Karpas-422 (cell line): ENCODE results near the gene KIF1A. TPM values are rescaled to one million over a fixed set of nuclear protein-coding genes. Genes with fewer than 3 reads are reported as not detected.

Experiments
- DNase-seq: peaks from one replicate; pipeline ENCODE4 v3.0.0-alpha.2; 2015
- H2AFZ ChIP-seq: fragments of 200-600 bp; sonication (generic); 2 replicates; pipeline ENCODE4 v1.6.1; 2014; ENCODE audit warnings: antibody characterized with exemption, low read length, mixed read lengths
- H3K27ac ChIP-seq: fragments of 200-600 bp; sonication (generic); 2 replicates; pipeline ENCODE4 v1.5.1; 2014; ENCODE audit warnings: mild to moderate bottlenecking, low read length, moderate library complexity
- H3K27me3 ChIP-seq: fragments of 200-600 bp; sonication (generic); 2 replicates; pipeline ENCODE4 v1.6.1; 2014; ENCODE audit warnings: low read length, mixed read lengths
- H3K36me3 ChIP-seq: fragments of 200-600 bp; sonication (generic); 2 replicates; pipeline ENCODE4 v1.6.1; 2014; ENCODE audit warnings: low read length, mixed read lengths; ENCODE audit not compliant: insufficient read depth
- H3K4me1 ChIP-seq: fragments of 200-600 bp; sonication (generic); 2 replicates; pipeline ENCODE4 v1.6.1; 2014; ENCODE audit warnings: mild to moderate bottlenecking, low read length, mixed read lengths
- H3K4me2 ChIP-seq: fragments of 200-600 bp; sonication (generic); 2 replicates; pipeline ENCODE4 v1.6.1; 2014; ENCODE audit warnings: low read length, low read depth, mild to moderate bottlenecking; ENCODE audit not compliant: poor library complexity, severe bottlenecking
- H3K4me3 ChIP-seq: fragments of 200-600 bp; sonication (generic); 2 replicates; pipeline ENCODE4 v1.5.1; 2014; ENCODE audit warnings: mild to moderate bottlenecking, antibody characterized with exemption, low read length, mixed read lengths
- H3K79me2 ChIP-seq: fragments of 200-600 bp; sonication (generic); 2 replicates; pipeline ENCODE4 v1.6.1; 2014; ENCODE audit warnings: mild to moderate bottlenecking, low read length, mixed read lengths
- H3K9ac ChIP-seq: fragments of 200-600 bp; sonication (generic); 2 replicates; pipeline ENCODE4 v1.6.0; 2014; ENCODE audit warnings: low read length
- H3K9me2 ChIP-seq: fragments of 200-600 bp; sonication (generic), shearing (Covaris generic); replicated peaks from 2 replicates; pipeline ENCODE4 v1.6.0; 2014; ENCODE audit warnings: mild to moderate bottlenecking, low read length, moderate library complexity; ENCODE audit not compliant: insufficient read depth
- H3K9me3 ChIP-seq: fragments of 300-700, 200-600 bp; sonication (generic); 2 replicates; pipeline ENCODE4 v1.6.1; 2014; ENCODE audit warnings: low read length, mixed read lengths
- H4K20me1 ChIP-seq: fragments of 200-600 bp; sonication (generic); 2 replicates; pipeline ENCODE4 v1.6.1; 2014; ENCODE audit warnings: mild to moderate bottlenecking, antibody characterized with exemption, low read length, low read depth; ENCODE audit not compliant: insufficient read depth
- total RNA-seq: library from RNA; depleted of rRNA; stranded (reverse); fragments of >200 nt; shearing (Covaris generic); gene quantifications from 2 replicates; pipeline ENCODE4 v1.2.3, GENCODE V29; 2014; ENCODE audit warnings: low replicate concordance

Gene KIF1A
- total RNA-seq, 1 experiment from 2014 or later = not detected

GRCh38 chr2:240839152-240840143 is 19.4 kb upstream of the KIF1A start:
- Histone ChIP-seq H4K20me1 (peaks cover 4% of the 10 kb centered on the region; the same call in 1 of the 2 replicates), H3K9me2 (no peaks in the 10 kb centered on the region), H3K4me3 (no peak overlapping the region), H3K36me3 (no peaks in the 10 kb centered on the region), H3K4me1 (no peaks in the 10 kb centered on the region), H3K9ac (no peak overlapping the region), H2AFZ (no peak overlapping the region), H3K27me3 (no peaks in the 10 kb centered on the region), H3K9me3 (no peaks in the 10 kb centered on the region), H3K27ac (no peak overlapping the region), H3K4me2 (no peak overlapping the region), H3K79me2 (no peaks in the 10 kb centered on the region)
- no peak for DNase-seq

- DNase-seq = no peak
- H2AFZ ChIP-seq = no peak overlapping the region
- peaks cover 5% of the 10 kb centered on the region for H3K4me1 ChIP-seq
- no peaks in the 10 kb centered on the region for H3K36me3 ChIP-seq
- no peaks in the 10 kb centered on the region for H3K9me2 ChIP-seq
- H4K20me1 ChIP-seq = peaks cover 4% of the 10 kb centered on the region; the same call in 1 of the 2 replicates
- no peak overlapping the region for H3K27ac ChIP-seq
- H3K27me3 ChIP-seq = no peaks in the 10 kb centered on the region
- no peaks in the 10 kb centered on the region for H3K9me3 ChIP-seq
- H3K9ac ChIP-seq = no peak overlapping the region
- H3K4me2 ChIP-seq = no peak overlapping the region
- H3K79me2 ChIP-seq = no peaks in the 10 kb centered on the region
- no peak overlapping the region for H3K4me3 ChIP-seq
Measured at GRCh38 chr2:240837621-240838020, 17.6 kb upstream of the KIF1A start.

DNA sequence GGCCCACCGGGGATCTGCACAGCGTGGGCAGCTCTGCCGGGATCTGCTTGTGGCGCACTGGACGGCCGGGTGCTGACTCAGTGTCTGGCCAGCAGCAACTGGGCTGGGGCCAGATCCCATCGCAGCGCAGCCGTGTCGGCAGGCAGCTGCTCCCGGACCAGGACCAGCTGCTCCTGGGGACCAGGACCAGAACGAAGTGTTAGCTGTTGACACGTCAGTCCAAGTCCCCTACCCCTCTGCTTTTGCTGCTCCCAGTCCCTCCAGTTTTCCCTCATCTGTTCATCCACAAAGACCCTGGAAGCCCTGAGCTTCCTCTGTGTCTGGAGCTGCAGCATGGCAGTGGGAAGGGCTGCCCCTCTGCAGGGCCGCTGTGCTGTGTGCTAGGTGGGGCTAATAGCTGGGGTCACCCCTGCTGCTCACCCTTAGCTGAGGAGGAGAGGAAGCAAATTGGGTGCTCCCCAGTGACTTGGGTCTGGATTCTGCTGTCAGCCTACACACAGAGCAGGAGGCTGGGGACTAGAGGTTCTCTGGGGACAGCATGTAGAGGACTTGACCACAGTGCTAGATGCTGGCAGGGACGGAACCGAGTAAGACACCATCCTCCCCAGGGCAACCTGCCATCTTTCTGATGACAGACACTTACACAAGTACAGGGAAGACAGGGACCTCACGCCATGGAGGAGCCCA is 16.9 kb upstream of the KIF1A start:
- H3K9ac ChIP-seq = no peak overlapping the region
- no peaks in the 10 kb centered on the region for H3K27me3 ChIP-seq
- no peaks in the 10 kb centered on the region for H3K9me3 ChIP-seq
- no peak overlapping the region for H3K4me3 ChIP-seq
- H3K27ac ChIP-seq = no peak overlapping the region
- no peak for DNase-seq
- H3K9me2 ChIP-seq = no peaks in the 10 kb centered on the region
- H3K36me3 ChIP-seq = no peaks in the 10 kb centered on the region
- peaks cover 7% of the 10 kb centered on the region for H3K4me1 ChIP-seq
- H4K20me1 ChIP-seq = peaks cover 4% of the 10 kb centered on the region; the same call in 1 of the 2 replicates
- H3K4me2 ChIP-seq = no peak overlapping the region
- H3K79me2 ChIP-seq = no peaks in the 10 kb centered on the region
- no peak overlapping the region for H2AFZ ChIP-seq

DNA sequence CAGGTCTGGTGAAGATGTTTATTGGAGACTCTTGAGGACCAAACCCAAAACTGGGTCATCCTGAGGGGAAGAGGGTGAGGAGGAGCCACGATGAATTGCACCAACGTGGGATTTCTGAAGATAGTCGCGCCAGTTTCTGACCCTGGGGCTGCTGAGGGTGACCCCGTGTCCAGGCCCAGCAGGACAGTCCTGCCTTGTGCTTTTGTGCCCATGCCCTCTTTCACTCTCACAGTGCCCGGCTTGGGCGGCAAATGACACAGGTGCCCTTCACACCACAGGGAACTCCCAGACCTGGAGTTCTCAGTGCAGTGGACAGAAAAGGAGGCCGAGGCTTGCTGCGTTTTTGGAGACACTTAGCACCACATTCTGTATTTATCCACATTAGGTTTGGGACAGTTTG is 15.5 kb upstream of the KIF1A start:
- Histone ChIP-seq H3K4me3 (no peak overlapping the region), H3K9me2 (no peaks in the 10 kb centered on the region), H4K20me1 (peaks cover 4% of the 10 kb centered on the region; the same call in 1 of the 2 replicates), H3K4me2 (no peak overlapping the region), H3K36me3 (no peaks in the 10 kb centered on the region), H3K27ac (no peak overlapping the region), H3K9ac (no peak overlapping the region), H3K27me3 (no peaks in the 10 kb centered on the region), H3K79me2 (no peaks in the 10 kb centered on the region), H2AFZ (no peak overlapping the region), H3K9me3 (no peaks in the 10 kb centered on the region), H3K4me1 (peaks cover 7% of the 10 kb centered on the region)
- DNase-seq = no peak

- H3K4me1 ChIP-seq = peaks cover 7% of the 10 kb centered on the region
- no peaks in the 10 kb centered on the region for H3K9me3 ChIP-seq
- DNase-seq = no peak
- no peak overlapping the region for H3K4me3 ChIP-seq
- no peak overlapping the region for H2AFZ ChIP-seq
- no peak overlapping the region for H3K27ac ChIP-seq
- no peak overlapping the region for H3K9ac ChIP-seq
- H3K36me3 ChIP-seq = no peaks in the 10 kb centered on the region
- no peaks in the 10 kb centered on the region for H3K79me2 ChIP-seq
- no peaks in the 10 kb centered on the region for H4K20me1 ChIP-seq
- H3K4me2 ChIP-seq = no peak overlapping the region
- H3K27me3 ChIP-seq = no peaks in the 10 kb centered on the region
- H3K9me2 ChIP-seq = no peaks in the 10 kb centered on the region
Measured at GRCh38 chr2:240834377-240834975, 14.5 kb upstream of the KIF1A start.

- Histone ChIP-seq H3K4me2 (no peak overlapping the region), H2AFZ (no peak overlapping the region), H3K9ac (no peak overlapping the region), H3K9me3 (no peaks in the 10 kb centered on the region), H4K20me1 (no peaks in the 10 kb centered on the region), H3K4me1 (peaks cover 7% of the 10 kb centered on the region), H3K27ac (no peak overlapping the region), H3K36me3 (no peaks in the 10 kb centered on the region), H3K9me2 (no peaks in the 10 kb centered on the region), H3K27me3 (no peaks in the 10 kb centered on the region), H3K4me3 (no peak overlapping the region), H3K79me2 (no peaks in the 10 kb centered on the region)
- DNase-seq = no peak
Measured at GRCh38 chr2:240833724-240834285, 13.8 kb upstream of the KIF1A start.

GRCh38 chr2:240832921-240833494 is 13.0 kb upstream of the KIF1A start:
- H3K9me3 ChIP-seq = no peaks in the 10 kb centered on the region
- H3K79me2 ChIP-seq = no peaks in the 10 kb centered on the region
- H3K4me1 ChIP-seq = peaks cover 7% of the 10 kb centered on the region
- no peak overlapping the region for H3K4me3 ChIP-seq
- DNase-seq = no peak
- no peak overlapping the region for H2AFZ ChIP-seq
- no peak overlapping the region for H3K27ac ChIP-seq
- no peaks in the 10 kb centered on the region for H3K27me3 ChIP-seq
- H3K9me2 ChIP-seq = no peaks in the 10 kb centered on the region
- no peaks in the 10 kb centered on the region for H4K20me1 ChIP-seq
- no peaks in the 10 kb centered on the region for H3K36me3 ChIP-seq
- H3K4me2 ChIP-seq = no peak overlapping the region
- H3K9ac ChIP-seq = no peak overlapping the region
